H1 (cell line): ENCODE results near the gene FZD4.

Source experiments
- CEBPB ChIP-seq: IDR thresholded peaks from 2 replicates; pipeline ENCODE4 v1.6.1; 2012; ENCODE audit warnings: low read depth, low read length
- CHD2 ChIP-seq: IDR thresholded peaks from 2 replicates; pipeline ENCODE4 v1.6.1; 2012; ENCODE audit warnings: low read length, improper control_type of control experiment
- EGR1 ChIP-seq: IDR thresholded peaks from 2 replicates; pipeline ENCODE4 v1.6.1; 2011; ENCODE audit warnings: low read depth, low read length, borderline replicate concordance
- MAFK ChIP-seq: IDR thresholded peaks from 2 replicates; pipeline ENCODE4 v1.6.1; 2012; ENCODE audit warnings: low read depth, mild to moderate bottlenecking, improper control_type of control experiment, low read length
- NRF1 ChIP-seq: IDR thresholded peaks from 2 replicates; pipeline ENCODE4 v1.6.1; 2011; ENCODE audit warnings: mild to moderate bottlenecking, low read depth, low read length, improper control_type of control experiment
- POLR2A ChIP-seq, 2 experiments: IDR thresholded peaks; 1 replicate in 1 of 2; 2 replicates in 1 of 2; pipeline ENCODE4 v1.6.1; 2011; ENCODE audit warnings: low read depth in 2 of 2, low read length in 2 of 2, mild to moderate bottlenecking in 2 of 2; ENCODE audit errors: control extremely low read depth in 1 of 2
- TAF7 ChIP-seq: optimal IDR thresholded peaks from 2 replicates; pipeline ENCODE3; 2011; ENCODE audit warnings: low read depth, mild to moderate bottlenecking, inconsistent platforms, low read length, moderate library complexity, borderline replicate concordance
- TCF12 ChIP-seq: IDR thresholded peaks from 2 replicates; pipeline ENCODE4 v1.6.1; 2011; ENCODE audit warnings: low read depth, mild to moderate bottlenecking, low read length
- TF ChIP-seq, protein P1 (sequence below), 3 experiments: IDR thresholded peaks; 1 replicate in 2 of 3; 2 replicates in 1 of 3; pipeline versions ENCODE4 v1.5.1 to v1.6.1; 2011; ENCODE audit warnings: low read length in 3 of 3, mild to moderate bottlenecking in 3 of 3, inconsistent platforms in 2 of 3, low read depth in 1 of 3, moderate library complexity in 1 of 3; ENCODE audit not compliant: insufficient read depth in 1 of 3; ENCODE audit errors: control extremely low read depth in 1 of 3

DNA sequence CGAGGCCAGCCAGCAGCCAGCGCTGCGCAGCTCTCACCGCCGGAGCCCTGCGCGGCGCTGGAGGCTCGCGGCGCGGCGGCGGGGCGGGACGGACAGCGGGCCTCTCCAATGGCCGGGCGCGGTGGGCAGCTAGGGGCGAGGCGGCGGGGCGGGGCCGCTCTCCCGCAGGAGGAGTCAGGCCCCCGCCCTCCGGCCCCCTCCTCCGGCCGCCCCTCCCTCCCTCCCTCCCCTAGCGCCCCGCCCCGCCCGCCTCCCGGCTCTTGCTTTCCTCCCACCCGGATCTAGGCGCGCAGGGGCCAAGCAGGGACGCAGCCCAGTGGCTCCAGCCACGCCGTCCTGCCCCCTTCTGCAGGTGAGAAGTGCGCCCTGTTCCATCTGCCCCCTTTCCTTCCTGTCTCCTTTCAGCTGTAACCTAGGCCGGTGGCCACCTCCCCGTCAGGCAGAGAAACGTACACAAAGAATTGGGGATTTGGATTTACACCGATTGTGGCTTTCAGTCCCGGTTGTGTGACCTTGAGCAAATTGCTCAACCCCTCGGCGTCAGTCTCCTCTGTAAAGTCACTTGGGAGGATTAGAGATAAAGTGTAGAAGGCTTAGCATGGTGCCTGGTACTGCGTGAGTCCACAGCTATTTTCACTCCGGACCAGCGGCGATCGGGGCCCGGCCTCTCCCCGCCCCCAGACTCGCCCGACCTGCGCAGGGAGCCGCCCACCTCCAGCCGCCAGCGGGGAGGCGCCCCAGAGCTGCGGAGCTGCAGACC is at the start of gene FZD4:
- TF ChIP-seq CEBPB (no peak), NRF1 (0 out of 2 replicates have a peak, but pooled peaks have one; percentile 18), TCF12 (no peak), CHD2 (no peak), POLR2A (IDR thresholded peaks at IDR 0.05; ENCODE audit: control extremely low read depth in 1 of 2, low read depth in 2 of 2, low read length in 2 of 2) (peak; percentile 59 to 61; a peak in 2 of 3 replicates), TAF7 (peak; percentile 46), MAFK (no peak), EGR1 (no peak)
- TF ChIP-seq, protein P1, sequence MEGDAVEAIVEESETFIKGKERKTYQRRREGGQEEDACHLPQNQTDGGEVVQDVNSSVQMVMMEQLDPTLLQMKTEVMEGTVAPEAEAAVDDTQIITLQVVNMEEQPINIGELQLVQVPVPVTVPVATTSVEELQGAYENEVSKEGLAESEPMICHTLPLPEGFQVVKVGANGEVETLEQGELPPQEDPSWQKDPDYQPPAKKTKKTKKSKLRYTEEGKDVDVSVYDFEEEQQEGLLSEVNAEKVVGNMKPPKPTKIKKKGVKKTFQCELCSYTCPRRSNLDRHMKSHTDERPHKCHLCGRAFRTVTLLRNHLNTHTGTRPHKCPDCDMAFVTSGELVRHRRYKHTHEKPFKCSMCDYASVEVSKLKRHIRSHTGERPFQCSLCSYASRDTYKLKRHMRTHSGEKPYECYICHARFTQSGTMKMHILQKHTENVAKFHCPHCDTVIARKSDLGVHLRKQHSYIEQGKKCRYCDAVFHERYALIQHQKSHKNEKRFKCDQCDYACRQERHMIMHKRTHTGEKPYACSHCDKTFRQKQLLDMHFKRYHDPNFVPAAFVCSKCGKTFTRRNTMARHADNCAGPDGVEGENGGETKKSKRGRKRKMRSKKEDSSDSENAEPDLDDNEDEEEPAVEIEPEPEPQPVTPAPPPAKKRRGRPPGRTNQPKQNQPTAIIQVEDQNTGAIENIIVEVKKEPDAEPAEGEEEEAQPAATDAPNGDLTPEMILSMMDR (IDR thresholded peaks at IDR 0.05; ENCODE audit: control extremely low read depth in 1 of 3, insufficient read depth in 1 of 3, low read depth in 1 of 3, low read length in 3 of 3): peak in 2 of 3 experiments; percentile 10 to 22; a peak in 3 of 4 replicates
